ENCODE results near the gene DKC1. TPM values are rescaled to one million over a fixed set of nuclear protein-coding genes. Genes with fewer than 3 reads are reported as not detected.
"Not testable (repeated sequence)": the region's sequence is repeated elsewhere in the genome, so short reads cannot be mapped to it uniquely, and the experiment has no call there.

Gene DKC1
- total RNA-seq, 1 experiment from 2014 or later, result 102 TPM

DNA sequence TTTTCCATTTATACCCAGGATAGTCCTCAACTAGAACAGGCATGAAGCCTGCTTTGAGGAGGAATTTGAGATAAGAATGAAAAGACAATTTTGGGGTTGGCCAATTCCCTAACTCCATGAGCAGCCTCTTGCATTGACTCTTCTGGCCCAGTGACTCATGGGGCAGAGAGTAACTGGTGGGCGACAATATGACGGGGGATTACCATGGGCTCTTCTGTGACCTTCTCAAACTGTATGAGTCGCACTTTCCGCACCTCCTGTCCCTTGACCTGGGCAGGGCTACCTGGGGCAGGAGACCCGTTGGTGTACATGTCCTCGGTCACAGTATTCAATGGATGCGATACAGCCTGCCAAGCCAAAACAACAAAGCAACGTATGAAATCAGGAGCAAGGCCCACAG, 29.3 kb downstream of the DKC1 start:
- no peak for DNase-seq (ENCODE audit: low spot score)

DNA sequence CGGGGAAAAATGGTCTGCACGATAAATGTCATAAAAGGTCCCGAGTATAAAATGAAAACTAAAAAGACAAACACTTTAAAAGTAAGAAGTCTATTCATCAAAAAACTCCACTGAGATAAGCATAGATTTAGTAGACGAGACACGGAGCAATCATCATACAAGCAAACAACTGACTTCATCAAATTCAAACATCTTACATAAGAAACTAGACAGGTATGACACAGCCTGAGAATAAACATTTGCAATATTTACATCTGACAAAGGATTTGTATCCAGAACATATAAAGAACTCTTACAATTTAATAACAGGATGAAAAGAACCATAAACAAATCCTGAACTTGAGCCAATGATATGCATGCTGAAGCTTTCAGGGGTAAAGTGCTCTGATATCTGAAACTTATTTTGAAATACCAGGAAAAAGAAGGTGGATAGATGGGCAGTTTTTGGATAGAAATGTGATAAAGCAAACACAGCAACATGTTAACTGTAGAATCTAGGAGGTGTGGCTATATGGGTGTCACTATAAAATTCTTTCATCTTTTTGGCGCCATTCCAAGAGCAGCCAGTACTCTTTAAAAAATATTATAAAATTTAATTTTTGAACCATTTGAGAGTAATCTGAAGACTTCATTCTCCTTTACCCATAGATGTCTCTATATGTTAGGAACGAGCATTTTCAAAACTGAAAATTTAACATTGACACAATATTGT, 30.6 kb downstream of the DKC1 start:
- DNase-seq (ENCODE audit: low spot score), result no peak

DNA sequence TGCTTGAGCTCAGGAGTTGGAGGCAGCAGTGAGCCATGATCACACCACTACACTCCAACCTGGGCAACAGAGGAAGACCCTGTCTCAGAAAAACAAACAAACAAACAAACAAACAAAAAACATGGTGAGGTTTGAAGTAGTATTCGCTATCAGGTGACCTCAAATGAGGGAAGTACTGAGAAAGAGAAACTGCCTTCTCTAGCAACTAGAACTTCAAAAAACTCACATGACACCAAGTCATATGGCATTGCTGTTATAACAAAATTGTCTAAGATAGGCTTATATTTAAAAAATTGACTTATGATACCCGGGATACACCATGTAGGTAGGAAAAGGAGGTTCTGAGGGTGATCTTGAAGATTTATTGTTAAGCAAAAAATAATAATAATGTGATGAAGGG, 32.4 kb downstream of the DKC1 start:
- DNase-seq (ENCODE audit: low spot score), result no peak

DNA sequence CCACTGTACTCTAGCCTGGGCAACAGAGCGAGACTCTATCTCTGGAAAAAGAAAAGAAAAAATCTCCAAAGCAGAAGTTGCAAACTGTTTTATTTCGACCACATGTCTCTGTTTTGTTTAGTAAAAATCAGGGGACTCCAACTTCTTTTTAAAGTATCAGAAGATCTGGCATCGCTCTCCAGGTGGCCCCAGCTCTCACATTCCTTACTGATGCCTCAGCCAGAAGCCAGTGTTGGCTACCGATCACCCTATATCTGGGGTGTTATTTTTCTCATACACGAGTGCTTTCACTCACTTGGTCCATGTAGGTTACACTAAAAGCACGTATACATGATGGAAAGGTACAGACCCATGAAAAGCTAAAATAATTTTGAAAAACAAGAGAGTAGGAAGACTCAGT, 34.3 kb downstream of the DKC1 start:
- DNase-seq (ENCODE audit: low spot score), result peak; percentile 67

DNA sequence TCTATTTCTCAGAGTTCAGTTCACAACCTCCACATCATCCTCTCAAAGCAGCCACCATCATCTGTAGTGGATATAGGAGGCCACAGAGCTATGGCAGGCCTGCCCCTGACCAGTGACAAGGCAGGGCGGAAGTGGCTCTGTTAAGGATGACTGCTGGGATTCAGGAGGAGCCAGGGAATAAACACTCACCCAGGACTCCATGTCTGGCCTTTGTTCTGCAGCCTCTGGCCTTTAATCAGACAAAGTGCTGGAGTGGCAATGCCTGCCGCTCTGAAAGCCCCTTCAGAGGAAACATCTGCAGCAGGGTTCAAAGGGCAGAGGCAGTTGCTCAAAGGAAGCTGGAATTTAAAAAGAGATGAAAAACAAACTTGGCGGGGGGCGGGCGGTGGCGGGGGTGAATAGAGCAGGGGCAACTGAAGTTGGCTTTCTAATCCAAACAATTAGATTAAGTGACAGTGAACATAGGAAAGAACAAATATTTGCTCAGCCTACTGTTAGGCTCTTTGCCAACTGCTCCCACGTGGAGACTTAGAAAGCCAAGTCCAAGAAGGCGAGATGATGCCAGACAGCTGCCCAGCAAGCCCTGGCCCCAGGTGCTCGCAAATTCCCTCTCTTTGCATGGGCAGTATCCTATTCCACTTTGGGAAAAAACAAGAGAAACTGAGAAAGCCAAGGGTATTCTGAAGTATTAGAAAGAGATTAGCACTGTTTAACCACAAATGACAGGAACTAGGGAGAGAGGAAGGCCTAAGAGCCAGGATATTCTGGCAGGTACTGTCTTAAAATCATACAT, 37.1 kb downstream of the DKC1 start:
- peak; percentile 17 for DNase-seq (ENCODE audit: low spot score)

DNA sequence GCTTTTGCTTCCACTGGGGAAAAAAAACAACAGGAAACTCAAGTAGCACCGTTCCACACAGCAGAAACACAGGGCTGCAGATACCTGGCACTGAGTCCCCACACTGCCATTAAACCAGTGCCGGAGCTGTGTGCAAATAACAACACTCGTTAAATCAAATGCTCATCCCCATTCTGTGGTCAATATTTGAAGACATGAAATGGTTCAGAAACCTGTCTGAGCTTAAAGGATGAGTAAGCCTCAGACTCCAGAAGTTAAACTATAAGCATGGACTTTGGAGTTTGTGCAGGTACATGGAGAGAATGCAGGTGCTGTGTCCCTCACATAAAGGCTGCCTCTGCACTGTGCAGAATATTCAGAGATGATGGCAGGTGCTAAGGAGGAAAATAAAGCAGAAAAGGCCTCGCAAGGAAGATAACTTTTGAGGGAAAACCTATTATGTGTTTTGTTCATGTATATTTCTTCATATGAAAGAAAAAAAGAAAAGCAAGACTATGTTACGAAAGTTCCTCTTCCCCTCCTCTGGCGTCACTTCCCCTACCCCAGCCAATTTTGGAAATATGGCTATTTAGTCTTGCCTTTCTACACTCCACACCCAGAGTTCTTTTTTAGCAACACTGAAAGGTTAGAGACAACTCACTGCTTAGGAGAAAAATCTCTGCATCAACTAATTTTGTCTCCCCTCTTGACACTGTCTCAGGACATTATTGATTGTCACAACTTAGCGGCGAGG, 38.0 kb downstream of the DKC1 start:
- DNase-seq (ENCODE audit: low spot score), result no peak

DNA sequence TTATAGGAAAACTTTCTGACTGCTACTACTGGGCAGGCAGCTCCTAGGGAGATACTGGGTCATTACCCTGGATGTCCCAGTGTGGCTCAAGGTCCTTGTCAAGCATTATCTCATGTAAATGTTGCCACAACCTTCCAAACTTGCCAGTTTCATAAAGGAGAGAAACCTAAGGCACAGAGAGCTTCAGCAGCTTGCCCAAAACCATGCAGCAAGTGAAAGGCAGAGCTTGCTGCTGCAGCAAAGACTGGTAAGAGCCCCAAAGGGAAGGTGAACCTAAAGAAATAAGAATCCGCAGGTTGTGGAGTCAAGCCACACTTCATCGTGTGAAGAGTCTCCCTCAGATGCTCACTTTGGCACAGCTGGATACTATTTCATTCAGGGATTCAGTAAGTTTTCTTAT, 40.3 kb downstream of the DKC1 start:
- DNase-seq (ENCODE audit: low spot score), result no peak

DNA sequence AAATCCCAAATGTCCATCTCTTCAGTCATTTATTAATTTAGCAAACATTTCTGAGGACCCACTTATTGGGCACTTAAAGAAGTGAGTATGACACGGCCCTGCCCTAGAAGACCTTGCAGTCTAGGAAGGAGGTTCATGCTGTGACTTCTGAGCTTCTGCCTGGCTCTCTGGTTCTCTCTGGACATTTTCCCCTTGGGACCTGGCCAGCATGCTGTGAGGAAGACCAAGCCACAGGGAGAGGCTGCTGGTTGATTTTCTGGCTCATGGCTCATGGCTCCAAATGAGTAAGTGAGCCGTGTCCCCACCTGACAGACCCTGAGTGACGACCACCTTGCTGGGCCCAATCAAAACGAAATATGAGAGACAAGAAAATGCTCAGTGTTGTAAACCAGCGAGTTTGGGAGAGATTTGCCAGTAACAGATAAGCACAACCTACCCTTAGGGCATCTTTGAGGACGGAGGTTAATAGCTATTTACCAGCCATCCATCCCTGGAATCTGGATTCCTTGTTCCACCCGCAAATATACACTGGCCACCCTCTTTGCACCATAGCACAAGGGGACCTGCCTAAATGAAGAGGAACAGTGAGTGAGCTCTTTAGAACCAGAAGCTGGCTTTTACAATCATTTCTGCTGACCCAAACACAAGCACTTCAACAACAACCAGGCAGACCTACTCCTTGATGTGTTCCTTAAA, 41.7 kb downstream of the DKC1 start:
- DNase-seq (ENCODE audit: low spot score), result no peak

DNA sequence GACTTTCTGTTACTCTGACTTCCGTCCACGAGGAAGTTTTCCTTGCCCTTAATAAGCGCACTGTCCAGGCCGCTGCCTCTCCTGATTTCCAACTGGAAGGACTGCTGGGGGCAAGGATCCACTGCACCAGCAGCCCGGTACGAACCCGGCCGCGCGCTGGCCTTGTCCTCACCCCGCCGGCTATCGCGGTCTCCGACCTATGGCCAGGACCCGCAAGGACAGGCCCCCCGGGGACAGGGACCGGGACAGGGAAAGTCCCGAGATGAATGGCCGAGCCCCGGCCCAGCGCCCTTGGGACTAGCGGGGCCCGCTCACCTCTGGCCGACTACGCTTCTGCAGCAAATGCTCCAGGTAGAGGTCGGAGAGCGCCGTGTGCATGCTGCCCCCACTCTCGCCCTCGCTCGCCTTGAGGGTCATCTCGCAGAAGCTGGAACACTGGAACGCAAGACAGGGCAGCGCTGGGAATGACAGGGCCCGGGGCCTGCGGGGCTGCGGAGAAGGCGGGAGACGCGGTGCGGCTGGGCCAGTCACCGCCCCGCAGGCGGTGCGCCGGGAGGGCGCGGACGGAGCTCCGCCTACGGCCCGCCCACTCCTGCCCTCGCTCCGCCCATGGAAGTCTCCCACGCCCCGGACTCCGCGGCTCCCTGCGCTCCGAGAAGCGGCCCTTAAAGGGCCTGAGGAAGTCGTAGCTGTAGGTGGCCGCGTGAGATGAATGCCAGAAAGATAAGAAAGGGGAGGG, 42.5 kb downstream of the DKC1 start, which contains the start of gene MPP1:
Gene MPP1, minus strand, starts transcription at position 529 of the 739 bp plus-strand sequence. Its CDS starts 112 bp downstream, at position 417.
- peak; percentile 63 for DNase-seq (ENCODE audit: low spot score)

DNA sequence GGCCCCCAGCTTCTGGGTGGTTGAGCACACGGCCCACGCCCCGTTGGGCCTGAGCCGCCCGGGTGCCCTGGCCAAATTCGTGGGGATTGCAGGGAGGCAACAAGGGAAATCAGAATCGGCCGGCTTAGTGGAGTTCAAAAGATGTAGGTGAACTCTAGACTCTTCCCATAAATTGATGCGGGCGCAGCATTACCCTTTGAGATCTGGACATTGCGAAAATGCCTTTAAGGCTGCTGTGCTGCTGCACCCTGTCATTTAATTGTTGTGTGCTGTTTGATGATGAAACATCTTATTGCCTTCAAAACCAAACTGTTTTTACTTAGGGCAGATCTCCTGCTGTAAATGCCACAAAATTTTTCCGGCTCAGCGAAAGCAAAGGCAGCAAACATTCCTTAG, 43.0 kb downstream of the DKC1 start:
- no peak for DNase-seq (ENCODE audit: low spot score)

DNA sequence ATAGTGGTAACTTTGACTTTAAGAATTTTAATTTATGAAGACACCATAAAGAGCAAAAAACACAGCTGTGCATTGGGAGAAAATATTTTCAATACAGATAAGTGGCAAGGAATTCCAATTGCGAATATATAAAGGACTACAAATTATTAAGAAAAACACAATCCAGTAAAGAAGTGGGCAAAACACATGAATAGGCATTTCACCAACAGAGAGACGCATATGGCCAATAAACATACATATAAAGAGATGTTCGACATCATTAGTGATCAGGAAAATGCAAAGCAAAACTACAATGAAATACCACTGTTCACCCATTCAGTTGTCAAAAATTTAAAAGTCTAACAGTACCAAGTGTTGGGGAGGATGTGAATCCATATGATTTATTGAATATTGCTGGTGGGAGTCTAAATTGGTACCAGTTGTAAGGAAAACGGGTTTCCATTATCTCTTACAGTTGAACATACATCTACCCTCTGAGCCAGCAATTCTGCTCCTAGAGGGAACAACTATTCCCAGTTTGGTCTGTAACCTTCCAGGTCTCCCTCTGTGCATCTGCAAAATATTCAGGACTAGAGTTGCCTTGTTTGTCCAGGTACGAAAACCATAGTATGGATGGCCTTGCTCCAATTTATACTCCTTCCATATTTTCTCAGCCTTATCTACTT, 44.3 kb downstream of the DKC1 start:
- DNase-seq (ENCODE audit: low spot score), result no peak

DNA sequence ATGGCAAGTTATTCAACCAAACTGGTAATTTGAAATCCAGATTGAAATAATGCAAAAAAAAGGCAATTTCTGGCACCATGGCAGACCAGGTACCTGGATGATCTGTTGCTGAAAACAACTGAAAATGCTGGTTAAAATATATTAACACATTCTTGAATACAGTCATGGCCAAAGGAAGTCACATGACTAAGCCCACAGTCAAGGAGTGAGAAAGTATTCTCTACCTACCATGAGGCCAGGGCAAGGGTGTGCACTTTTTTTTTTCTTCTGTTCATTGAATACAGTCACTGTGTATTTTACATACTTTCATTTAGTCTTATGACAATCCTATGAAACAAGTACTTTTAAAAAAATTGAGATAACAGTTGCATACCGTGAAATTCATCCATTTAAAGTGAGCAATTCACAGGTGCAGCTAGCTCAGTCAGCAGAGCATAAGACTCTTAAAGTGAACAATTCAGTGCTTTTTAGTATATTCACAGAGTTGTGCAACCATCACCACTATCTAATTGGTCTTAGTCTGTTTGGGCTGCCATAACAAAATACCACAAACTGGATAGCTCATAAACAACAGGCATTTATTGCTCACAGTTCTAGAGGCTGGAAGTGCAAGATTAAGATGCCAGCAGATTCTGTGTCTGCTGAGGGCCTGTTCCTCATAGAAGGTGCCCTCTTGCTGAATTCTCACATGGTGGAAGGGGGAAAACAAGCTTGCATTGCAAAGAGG, 47.4 kb downstream of the DKC1 start:
- DNase-seq (ENCODE audit: low spot score), result no peak

DNA sequence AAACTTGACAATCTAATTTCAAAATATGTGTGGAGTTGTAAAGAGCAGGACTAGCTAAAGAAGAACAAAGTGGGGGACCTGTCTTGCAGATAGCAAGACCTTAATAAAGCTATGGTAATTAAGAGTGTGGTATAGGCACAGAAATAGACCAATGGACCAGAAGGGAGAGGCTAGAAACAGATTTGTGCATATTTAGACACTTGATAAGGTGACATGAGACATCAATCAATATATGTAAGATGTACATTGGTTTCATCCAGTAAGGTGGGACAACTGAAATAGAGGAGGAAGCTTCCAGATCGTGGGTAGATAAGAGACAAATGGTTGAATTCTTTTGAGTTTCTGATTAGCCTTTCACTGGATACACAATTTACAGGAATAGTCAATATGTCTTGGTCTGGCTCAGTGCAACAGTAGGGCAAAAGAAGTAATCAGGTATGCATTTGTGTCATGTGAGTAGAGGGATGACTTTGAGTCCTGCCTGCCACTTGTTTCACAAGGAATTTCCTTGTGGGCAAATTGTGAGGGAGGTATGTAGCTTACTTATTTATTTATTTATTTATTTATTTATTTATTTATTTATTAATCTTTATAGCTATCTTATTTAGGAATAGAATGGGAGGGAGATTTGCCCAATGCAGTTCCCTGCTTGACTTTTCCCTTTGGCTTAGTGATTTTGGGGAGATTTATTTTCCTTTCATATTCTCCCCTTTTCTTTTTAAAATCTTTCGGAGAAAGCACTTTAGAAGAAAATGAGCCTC, 49.9 kb downstream of the DKC1 start:
- no peak for DNase-seq (ENCODE audit: low spot score)

DNA sequence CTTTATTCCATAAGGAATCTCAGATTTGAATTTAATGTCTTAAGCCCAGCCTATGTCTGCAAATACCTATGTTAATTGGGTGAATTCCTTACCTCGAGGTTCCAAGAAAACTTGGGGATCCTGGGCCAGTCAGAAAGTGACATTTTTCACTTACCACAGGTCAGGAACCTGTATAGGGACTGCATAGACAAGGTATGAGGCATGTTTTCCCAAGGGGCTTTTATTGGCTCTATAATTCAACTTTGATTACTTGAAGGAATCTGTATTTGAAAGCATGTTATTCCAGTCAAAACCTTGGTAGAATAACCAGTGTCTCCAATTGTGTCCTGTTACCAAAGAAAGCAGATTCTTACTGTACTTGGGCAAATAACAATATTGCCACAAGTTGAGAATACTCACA, 51.1 kb downstream of the DKC1 start:
- DNase-seq (ENCODE audit: low spot score), result no peak

DNA sequence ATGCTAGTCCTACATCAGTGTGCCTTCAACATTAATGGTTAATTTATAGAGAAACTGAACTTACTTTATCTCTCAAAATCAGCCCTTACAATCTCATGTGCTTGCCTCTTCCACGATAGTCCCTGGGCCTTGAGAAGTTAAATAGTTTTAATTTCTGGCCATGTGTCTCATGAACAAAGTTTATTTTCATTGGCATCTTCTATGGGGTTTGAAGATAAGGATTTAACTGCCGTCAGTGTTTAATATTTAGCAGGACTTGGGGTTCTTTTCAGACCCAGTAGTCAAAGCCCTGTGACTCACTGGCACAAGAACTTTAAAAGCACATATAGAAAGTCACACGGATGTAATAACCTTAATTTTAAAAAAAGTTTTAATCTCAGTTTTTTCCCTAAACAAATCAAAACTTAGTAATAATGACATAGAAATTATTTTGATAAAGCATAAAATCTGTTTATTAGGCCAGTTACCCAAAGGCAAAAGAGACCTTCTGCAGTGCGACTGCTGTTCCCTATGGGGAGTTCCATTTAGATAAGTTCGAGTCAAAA, 52.7 kb downstream of the DKC1 start:
- DNase-seq (ENCODE audit: low spot score), result no peak

DNA sequence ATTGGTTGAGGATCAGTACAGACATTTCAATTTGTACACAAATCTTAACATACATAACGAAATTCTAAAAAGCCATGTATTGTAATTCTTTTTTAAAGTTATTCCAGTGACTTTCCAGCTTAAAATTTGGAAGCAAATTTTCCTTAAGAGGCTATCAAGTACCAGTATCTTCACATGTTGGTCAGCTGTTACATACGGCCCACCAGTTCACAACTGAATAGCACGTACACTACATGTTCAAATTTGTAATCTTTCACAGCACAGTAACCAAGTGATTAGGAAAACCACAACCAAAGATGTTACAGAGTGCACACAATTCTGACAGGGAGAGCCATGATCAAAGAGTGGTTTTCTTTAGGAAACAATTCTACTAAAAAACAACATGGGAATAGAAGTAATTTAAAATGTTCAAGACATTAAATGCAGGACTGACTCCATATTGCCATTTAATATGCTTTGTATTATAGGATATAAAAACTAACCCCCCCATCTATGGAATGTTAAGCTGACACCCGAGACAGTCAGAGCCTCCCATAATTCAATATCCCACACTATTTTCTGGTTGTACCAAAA, 53.7 kb downstream of the DKC1 start:
- DNase-seq (ENCODE audit: low spot score), result not testable (repeated sequence)

DNA sequence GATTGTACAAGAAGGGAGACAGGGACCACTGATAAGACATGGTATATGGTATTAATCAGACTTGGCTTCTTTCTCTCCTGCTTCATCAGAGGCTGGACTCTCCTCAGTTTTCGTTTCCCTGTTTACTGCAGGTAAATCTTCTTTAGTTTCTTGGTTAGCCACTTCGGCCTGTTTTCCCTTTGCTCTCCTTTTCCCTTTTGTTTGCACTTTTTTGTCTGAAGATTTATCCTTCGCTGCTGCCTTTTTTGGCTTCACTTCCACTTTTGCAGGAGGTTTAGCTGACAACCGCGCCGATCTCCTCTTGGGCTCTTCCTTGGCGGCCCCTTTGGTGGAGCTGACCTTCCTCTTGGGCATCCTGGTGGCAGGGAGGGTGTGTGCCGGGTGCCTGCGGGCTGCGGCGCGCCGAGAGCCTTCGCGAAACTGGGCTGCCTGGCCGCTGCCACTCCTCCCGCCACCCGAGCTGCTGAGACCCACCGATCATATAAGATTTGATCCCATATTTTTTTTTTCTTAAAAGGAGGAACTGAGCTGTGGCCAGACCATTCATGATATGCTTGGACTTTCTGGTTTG, 54.5 kb downstream of the DKC1 start:
- not testable (repeated sequence) for DNase-seq (ENCODE audit: low spot score)
